ENCODE data around the gene GRK5.

GRK5 gene

GRCh38 chr10:119303886-119304285, 96.5 kb downstream of the GRK5 start:
- no peak for DNase-seq (ENCODE audit: low read depth)
- H3K4me3 ChIP-seq (ENCODE audit: low read length) = no peak overlapping the region
- no peak for TF ChIP-seq CTCF (conservative IDR thresholded peaks at IDR 0.05; ENCODE audit: low read length)

GRCh38 chr10:119304541-119304940, 97.2 kb downstream of the GRK5 start:
- TF ChIP-seq CTCF (conservative IDR thresholded peaks at IDR 0.05; ENCODE audit: low read length) = no peak
- no peak for DNase-seq (ENCODE audit: low read depth)
- H3K4me3 ChIP-seq (ENCODE audit: low read length) = no peak overlapping the region

- peak; percentile 98 for DNase-seq (ENCODE audit: low read depth)
- no peak overlapping the region for H3K4me3 ChIP-seq (ENCODE audit: low read length)
- TF ChIP-seq CTCF (conservative IDR thresholded peaks at IDR 0.05; ENCODE audit: low read length) = peak; percentile 10
These were observed 98.6 kb downstream of the GRK5 start for GRCh38 chr10:119305860-119306513.

GRCh38 chr10:119306514-119306951, 99.2 kb downstream of the GRK5 start:
- H3K4me3 ChIP-seq (ENCODE audit: low read length) = no peak overlapping the region
- no peak for DNase-seq (ENCODE audit: low read depth)
- peak; percentile 6; the same call in 1 of the 2 replicates for TF ChIP-seq CTCF (conservative IDR thresholded peaks at IDR 0.05; ENCODE audit: low read length)

- DNase-seq (ENCODE audit: low read depth) = no peak
- no peak overlapping the region for H3K4me3 ChIP-seq (ENCODE audit: low read length)
These were observed 99.6 kb downstream of the GRK5 start for GRCh38 chr10:119306986-119307392.

GRCh38 chr10:119308089-119308488, 100.7 kb downstream of the GRK5 start:
- TF ChIP-seq CTCF (conservative IDR thresholded peaks at IDR 0.05; ENCODE audit: low read length) = no peak
- DNase-seq (ENCODE audit: low read depth) = no peak
- no peak overlapping the region for H3K4me3 ChIP-seq (ENCODE audit: low read length)

More at GRCh38 chr10:119306986-119307392, 99.6 kb downstream of the GRK5 start:
- no peak for TF ChIP-seq CTCF (conservative IDR thresholded peaks at IDR 0.05; ENCODE audit: low read length)

Data from AG10803 (cell line).